DMS114 treated with DMSO at 0.1 percent for 48 hours (cell line): ENCODE results near the gene GBX1.

Source experiments
- DNase-seq: peaks from one replicate; lab custom pipeline; 2025; ENCODE audit not compliant: unreplicated experiment; lab: John Stamatoyannopoulos, UW

Gene GBX1

GRCh38 chr7:151129117-151129959, 38.2 kb downstream of the GBX1 start:
- no peak for DNase-seq

DNA sequence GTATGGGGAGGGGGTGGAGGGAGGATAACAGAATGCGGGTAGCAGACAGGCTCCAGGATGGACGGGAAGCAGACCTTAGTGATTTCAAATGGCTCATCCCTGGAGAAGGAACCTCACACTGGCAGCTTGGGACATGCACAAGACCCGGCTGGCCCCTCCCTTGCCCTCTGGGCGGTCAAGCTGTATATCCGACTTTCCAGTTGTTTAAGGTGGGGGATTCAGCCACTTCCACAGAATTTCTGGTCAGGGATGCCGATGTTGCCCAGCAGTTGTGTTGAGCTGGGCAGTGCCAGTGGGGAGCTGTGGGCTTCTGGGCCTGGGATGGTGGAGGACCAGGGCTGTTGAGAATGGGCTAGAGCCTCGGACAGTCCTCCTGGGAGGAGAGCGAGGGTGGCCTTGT, 38.8 kb downstream of the GBX1 start:
- DNase-seq, result no peak

DNA sequence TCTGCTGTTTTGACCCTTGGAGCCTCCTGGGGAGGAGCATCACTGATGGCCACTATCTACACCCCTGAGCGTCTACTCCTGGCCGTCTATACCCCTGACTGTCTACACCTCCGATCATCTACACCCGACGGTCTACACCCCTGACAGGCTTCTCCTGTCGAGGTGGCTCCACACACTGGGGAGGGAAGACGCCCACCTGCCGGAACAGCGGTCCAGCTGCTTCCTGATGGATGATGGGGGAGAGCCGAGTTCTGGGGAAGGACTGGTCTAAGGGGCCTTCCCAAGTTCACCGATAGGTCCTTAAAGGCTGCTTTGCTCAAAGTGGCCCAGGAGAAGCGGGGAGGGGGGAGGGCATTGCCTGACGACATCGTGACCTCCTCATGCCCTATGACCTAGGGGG, 39.4 kb downstream of the GBX1 start:
- no peak for DNase-seq

GRCh38 chr7:151126491-151127137, 40.9 kb downstream of the GBX1 start:
- DNase-seq, result no peak

GRCh38 chr7:151125846-151126481, 41.5 kb downstream of the GBX1 start:
- DNase-seq, result no peak

DNA sequence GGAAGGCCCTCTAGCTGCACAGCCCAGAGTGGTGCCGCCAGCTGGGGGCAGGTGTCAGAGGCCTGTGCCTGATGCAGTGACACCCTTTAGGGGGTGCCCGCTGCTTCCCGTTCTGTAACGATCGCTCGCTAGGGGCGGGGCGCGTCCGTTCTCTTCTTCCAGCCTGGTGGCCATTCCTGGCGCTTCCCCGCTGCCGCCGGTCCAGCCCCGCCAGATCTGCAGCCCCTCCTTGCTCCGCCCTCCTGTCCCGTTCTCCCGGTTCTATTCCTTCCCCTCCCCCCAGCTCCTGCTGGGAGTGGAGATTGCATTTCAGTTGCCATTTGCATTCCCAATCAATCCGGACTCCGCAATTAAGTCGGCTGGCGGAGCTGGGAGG, 42.0 kb downstream of the GBX1 start:
- no peak for DNase-seq

- no peak for DNase-seq
Measured at GRCh38 chr7:151124899-151125399, 42.5 kb downstream of the GBX1 start.

DNA sequence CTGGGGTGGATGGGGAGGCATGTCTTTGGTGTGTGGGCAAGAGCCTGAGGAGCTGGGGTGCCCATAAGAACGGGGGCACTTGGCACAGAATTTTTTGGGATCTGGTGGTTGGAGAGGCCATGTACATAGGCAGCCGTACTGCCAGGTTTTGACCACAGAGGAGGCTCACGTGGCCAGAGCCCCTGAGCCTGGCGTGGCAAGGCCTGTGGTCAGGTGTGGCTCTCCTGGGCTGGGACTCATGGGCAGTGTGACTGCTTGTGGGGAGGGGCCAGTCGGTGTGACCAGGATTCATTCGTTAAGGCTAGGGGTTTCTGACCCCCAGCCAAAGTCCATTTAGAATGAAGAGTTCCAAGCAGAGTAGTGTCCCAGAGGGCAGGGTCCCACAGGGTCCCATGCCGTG, 43.0 kb downstream of the GBX1 start:
- no peak for DNase-seq

DNA sequence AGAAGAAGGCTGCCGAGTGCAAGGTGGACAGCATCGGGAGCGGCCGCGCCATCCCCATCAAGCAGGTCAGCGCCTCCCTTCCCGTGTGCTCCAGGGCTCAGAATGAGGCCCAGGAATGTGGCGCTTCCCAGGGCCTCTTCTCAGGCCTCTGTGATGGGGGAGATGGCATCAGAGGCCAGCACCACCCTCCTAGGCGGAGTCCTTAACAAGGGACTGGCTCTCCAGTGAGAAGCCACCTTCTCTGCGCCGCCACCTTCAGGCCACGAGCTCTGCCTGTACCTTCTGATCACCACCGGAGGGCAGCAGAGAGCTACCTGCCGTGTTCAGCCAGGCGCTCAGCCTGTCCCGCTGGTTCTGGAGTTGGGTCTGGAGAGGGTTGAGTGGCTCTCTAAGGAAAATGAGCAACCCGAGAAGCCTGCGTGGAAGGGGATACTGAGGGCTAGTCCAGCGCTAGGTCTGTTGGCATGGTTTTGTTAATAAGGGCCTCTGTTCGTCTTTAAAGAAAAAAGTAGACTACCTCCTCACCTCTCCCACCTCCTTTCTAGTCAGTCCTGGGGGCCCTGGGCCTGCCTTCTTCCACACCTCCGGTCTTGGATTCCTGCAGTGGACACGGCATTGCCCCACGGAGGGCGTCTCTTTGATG, 43.6 kb downstream of the GBX1 start:
- peak; percentile 70 for DNase-seq

DNA sequence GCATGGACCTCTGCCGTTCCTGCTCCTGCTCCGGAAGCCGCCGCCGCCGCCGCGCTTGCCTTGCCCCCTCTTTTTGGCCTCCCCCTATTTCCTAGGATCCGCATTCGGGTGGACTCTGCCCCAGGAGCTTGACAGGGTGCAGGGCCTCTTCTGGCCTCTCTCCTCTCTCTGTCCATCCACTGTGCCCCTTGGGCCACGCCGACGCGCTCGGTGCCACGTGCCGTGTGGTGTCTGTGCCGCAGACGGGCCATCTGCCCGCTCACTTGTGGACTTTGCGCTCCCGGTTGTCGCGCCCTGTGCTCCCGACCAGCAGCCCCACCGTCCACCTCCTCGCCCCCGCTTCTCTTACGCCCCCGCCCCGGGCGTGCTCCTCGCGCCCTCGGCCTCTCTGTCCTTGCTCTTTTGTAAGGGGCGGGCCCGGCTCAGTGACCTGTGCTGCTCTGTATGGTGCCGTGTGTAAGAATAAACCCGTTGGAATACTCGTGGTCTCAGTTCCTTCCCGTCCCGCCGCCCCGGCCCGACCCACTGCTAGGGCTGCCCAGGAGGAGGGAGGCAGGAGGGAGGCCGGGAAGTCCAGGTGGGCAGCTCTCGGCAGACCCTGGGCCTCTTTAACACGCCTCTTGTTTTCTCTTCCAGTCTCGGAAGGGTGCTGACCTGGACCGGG, 44.2 kb downstream of the GBX1 start:
- no peak for DNase-seq

DNA sequence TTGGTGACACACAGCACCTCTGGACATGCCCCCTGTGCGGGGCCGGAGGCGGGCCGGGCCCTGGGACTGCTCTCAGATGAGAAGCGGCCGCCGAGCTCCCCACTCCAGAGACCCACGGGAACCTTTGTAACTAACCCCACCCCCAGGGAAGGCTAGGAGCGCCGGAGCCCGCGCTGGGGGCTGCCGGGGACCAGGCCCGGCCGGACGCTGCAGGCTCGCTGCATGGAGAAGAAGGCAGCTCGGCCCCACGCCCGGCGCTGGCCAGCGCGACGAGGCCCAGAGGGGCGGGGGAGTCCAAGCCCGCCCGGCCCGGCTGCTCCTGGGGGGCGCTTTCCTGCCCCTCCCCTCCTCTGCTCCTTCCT, 44.7 kb downstream of the GBX1 start:
- DNase-seq, result no peak

- DNase-seq, result no peak
Measured at GRCh38 chr7:151122276-151122675, 45.2 kb downstream of the GBX1 start.

DNA sequence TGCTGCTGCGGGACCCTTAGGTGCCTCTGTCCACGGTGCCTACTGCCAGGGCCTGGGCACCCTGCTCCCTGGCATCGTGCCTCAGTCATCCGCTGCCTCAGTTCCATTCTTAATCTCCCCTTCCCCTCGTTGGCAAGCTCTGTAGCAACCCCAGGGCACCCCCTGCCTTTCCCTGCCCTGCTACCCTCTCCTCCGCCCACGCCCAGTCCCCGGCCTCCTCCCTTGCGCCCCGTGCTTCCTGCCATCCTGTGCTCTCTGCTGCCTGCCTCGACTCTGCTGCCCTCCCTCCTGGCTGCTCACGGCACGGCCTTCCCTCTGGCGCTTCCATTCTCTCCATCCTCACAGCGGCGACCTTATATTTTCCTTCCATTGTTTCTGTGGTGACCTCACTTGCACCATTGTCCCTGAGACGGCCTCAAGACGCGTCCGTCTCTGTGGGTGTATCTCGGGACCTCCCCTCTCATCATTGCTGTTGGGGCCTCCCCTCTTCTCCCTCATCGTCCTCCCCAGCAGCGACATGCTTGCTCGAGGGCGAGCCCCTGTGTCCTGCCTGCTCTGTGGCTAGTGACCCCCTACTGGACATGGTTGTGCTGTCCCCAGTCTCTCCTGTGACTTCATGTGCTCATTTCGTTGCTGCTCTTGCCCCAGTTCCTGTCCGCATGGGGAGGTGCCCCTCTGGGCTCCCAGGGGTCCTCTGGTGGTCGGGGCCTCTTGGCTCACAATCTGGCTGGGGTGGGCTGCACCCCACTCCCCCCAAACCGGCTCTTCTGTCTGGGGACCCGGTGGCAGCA, 45.9 kb downstream of the GBX1 start:
- no peak for DNase-seq

- DNase-seq, result no peak
Measured at GRCh38 chr7:151120896-151121295, 46.6 kb downstream of the GBX1 start.

DNA sequence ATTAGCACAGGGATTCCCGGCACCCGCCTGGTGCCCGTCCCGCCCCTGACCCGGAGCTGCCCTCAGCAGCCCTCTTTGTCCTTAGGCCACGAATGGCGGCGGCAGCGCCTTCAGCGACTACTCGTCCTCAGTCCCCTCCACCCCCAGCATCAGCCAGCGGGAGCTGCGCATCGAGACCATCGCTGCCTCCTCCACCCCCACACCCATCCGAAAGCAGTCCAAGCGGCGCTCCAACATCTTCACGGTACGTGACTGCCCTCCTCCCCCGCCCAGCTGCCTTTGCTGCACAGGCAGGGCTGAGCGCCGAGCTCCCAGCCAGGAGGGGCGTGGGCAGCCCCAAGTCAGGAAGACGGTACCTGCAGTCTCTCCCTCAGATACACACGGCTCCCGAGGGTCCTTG, 47.6 kb downstream of the GBX1 start:
- DNase-seq, result no peak

- no peak for DNase-seq
Measured at GRCh38 chr7:151119055-151119415, 48.5 kb downstream of the GBX1 start.

GRCh38 chr7:151118108-151119054, 49.1 kb downstream of the GBX1 start:
- DNase-seq, result no peak

DNA sequence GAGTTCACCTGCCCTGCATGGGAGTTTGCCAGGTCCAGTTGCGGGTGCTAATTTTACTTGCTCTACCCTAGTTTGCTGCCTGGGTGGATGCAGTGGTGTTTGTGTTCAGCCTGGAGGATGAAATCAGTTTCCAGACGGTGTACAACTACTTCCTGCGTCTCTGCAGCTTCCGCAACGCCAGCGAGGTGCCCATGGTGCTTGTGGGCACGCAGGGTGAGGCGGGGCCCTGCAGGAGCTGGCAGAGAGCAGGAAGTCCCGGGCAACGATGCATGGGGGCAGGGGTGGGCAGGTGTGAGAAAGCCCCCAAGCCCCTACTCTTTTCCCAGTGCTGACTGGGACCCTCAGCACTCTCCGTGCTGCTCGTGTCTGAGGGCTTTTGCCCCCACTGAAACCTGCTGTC, 49.9 kb downstream of the GBX1 start:
- DNase-seq, result no peak
